ENCODE results near the gene DOCK2. TPM values are rescaled to one million over a fixed set of nuclear protein-coding genes. Genes with fewer than 3 reads are reported as not detected.

Gene DOCK2
- total and polyA plus RNA-seq, 9 of the 15 experiments (the other 6 are each of a cell fraction or from before 2014, with no cell fraction given), result 4.5 to 42.6 (median 20.5) TPM

GRCh38 chr5:170080217-170080616 is 443.1 kb downstream of the DOCK2 start (continued):
- TF ChIP-seq ZNF395 (CRISPR knock-in tag; IDR thresholded peaks at IDR 0.05), result no peak

GRCh38 chr5:170080786-170081445 is 443.8 kb downstream of the DOCK2 start:
- no peak overlapping the region for H3K4me3 ChIP-seq
- in situ Hi-C loops (cut with MboI), result no loop called here
- no peak for TF ChIP-seq NELFE (IDR thresholded peaks at IDR 0.05; ENCODE audit: insufficient read depth, insufficient read length)
- TF ChIP-seq ARID1B (IDR thresholded peaks at IDR 0.05), result no peak
- FAIRE-seq, result no peak
- no TSS peak for BruUV-seq (replicated peaks)
- no peaks in the 10 kb centered on the region; a peak in 1 of 5 replicates for H3K27me3 ChIP-seq (ENCODE audit: control insufficient read depth in 2 of 2, insufficient read depth in 2 of 2, low read length in 2 of 2)
- no peaks in the 10 kb centered on the region for H3K4me1 ChIP-seq (replicated peaks in 1 of 2; ENCODE audit: control insufficient read depth in 2 of 2, insufficient read depth in 2 of 2, low read length in 2 of 2)
- H3K9ac ChIP-seq (ENCODE audit: insufficient read depth in 1 of 2, low read depth in 2 of 2, low read length in 2 of 2), result no peak overlapping the region
- H4K20me1 ChIP-seq (replicated peaks; ENCODE audit: control insufficient read depth, insufficient read depth, low read length), result no peaks in the 10 kb centered on the region; the same call in 1 of the 2 replicates
- no peak overlapping the region for H2AFZ ChIP-seq (ENCODE audit: low read depth, low read length)
- H3K9me1 ChIP-seq (ENCODE audit: control insufficient read depth, insufficient read depth, low read length), result no peaks in the 10 kb centered on the region
- no peaks in the 10 kb centered on the region for H3K9me3 ChIP-seq (replicated peaks; ENCODE audit: control insufficient read depth, insufficient read depth, low read depth, low read length)
- intact Hi-C loops (cut with micrococcal nuclease), result no loop called here
- no peak for DNase-seq (ENCODE audit: extremely low read depth in 1 of 4, low spot score in 3 of 4)
- ATAC-seq, result no peak
- no peaks in the 10 kb centered on the region for H3K79me2 ChIP-seq (ENCODE audit: control insufficient read depth, insufficient read depth, low read length)
- ChIA-PET POLR2A (interaction anchor here (0.7 kb wide), 1 partner anchor 86 kb away, joined by 4 read pairs; no protein-coding TSS in a partner anchor), CTCF (ENCODE audit: low intra/inter-chr PET ratio) (no interaction called here)
- no peak overlapping the region for H3K27ac ChIP-seq (ENCODE audit: extremely low read depth, low read depth, low read length)
- no peak overlapping the region for H3K4me2 ChIP-seq (ENCODE audit: insufficient read depth, low read length)
- WGBS (ENCODE audit: insufficient coverage, low coverage, missing lambda C conversion rate), result 32% methylated on average over 8 of the region's 8 CpGs
- H3K36me3 ChIP-seq (ENCODE audit: control insufficient read depth, insufficient read depth, low read length), result no peaks in the 10 kb centered on the region

All from K562 (cell line).